Activated naive CD8-positive, alpha-beta T cell (primary cell): ENCODE measurements around the gene KIFAP3.
"Not testable (repeated sequence)": the region's sequence is repeated elsewhere in the genome, so short reads cannot be mapped to it uniquely, and the experiment has no call there.

Experiments
- H3K27ac Mint-ChIP-seq: one replicate; pipeline ENCODE4 v1.8.0; 2021; ENCODE audit warnings: mixed read lengths
- H3K27me3 Mint-ChIP-seq: one replicate; pipeline ENCODE4 v1.8.0; 2021; ENCODE audit warnings: mixed read lengths
- H3K36me3 Mint-ChIP-seq: one replicate; pipeline ENCODE4 v1.8.0; 2021; ENCODE audit warnings: mixed read lengths
- H3K4me1 Mint-ChIP-seq: one replicate; pipeline ENCODE4 v1.8.0; 2021; ENCODE audit warnings: low read depth, mixed read lengths
- H3K4me3 Mint-ChIP-seq: one replicate; pipeline ENCODE4 v1.8.0; 2021; ENCODE audit warnings: mild to moderate bottlenecking, mixed read lengths
- H3K9me3 Mint-ChIP-seq: one replicate; pipeline ENCODE4 v1.8.0; 2021; ENCODE audit warnings: low read depth, mixed read lengths

KIFAP3 gene

GRCh38 chr1:170075186-170075585, 691 bp upstream of the KIFAP3 start:
- Mint-ChIP-seq H3K27me3 (no peaks in the 10 kb centered on the region), H3K4me1 (peaks cover 50% of the 10 kb centered on the region), H3K27ac (peak overlapping the region; percentile 93), H3K4me3 (peak overlapping the region; percentile 98), H3K36me3 (peaks cover 12% of the 10 kb centered on the region), H3K9me3 (peaks cover 4% of the 10 kb centered on the region)

DNA sequence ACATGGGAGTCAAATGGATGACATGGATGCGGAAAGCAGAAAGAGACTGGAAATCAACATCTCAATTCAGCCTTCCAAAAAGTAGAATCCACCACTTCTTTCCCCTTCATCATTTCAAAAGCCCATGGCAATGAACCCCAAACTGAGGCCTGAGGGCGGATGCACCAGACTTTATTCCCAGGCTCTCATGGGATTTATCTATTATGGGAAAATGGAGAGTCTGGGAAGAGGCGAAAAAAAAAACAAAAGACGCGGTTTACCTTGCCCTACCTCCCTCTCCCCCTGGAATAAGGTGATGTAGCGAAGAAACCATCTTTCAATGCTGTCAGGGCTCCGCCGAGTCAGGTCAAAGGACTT, 624 bp downstream of the KIFAP3 start:
- H3K27ac Mint-ChIP-seq = peak overlapping the region; percentile 93
- H3K4me1 Mint-ChIP-seq = peaks cover 63% of the 10 kb centered on the region
- peaks cover 8% of the 10 kb centered on the region for H3K36me3 Mint-ChIP-seq
- H3K4me3 Mint-ChIP-seq = peak overlapping the region; percentile 98
- no peaks in the 10 kb centered on the region for H3K27me3 Mint-ChIP-seq
- H3K9me3 Mint-ChIP-seq = no peaks in the 10 kb centered on the region

DNA sequence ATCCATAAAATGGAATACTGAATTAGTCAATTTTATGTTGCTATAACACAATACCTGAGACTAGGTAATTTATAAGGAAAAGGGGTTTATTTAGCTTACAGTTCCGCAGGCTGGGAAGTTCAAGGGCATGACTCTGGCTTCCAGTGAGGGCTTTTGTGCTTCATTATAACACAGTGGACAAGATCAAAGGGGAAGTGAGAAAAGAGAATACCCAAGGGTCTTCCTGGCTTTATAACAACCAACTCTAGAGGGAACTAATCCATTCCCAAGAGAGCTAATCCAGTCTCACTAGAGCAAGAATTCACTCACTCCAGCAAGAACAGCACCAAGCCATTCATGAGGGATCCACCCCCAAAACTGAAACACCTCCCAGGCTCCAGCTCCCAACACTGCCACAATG, 3.1 kb downstream of the KIFAP3 start:
- no peaks in the 10 kb centered on the region for H3K9me3 Mint-ChIP-seq
- H3K4me3 Mint-ChIP-seq = no peak overlapping the region
- H3K27ac Mint-ChIP-seq = no peak overlapping the region
- peaks cover 8% of the 10 kb centered on the region for H3K36me3 Mint-ChIP-seq
- H3K27me3 Mint-ChIP-seq = no peaks in the 10 kb centered on the region
- H3K4me1 Mint-ChIP-seq = peaks cover 85% of the 10 kb centered on the region

DNA sequence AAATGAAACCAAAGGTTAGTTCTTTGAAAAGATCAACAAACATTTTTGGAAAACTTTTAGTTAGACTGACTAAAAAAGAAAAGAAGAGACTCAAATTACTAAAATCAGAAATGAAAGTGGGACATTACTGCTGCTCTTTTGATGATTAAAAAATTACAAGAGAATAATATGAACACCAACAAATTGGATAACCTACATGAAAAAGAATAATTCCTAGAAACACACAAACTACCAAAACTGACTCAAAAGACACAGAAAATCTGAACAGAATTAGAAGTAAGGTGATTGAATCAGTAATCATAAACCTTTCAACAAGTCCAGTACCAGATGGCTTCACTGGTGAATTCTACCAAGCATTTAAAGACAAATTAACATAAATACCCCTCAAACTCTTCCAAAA, 5.6 kb downstream of the KIFAP3 start:
- Mint-ChIP-seq H3K4me3 (peak overlapping the region; percentile 68), H3K27ac (peak overlapping the region; percentile 87), H3K9me3 (no peaks in the 10 kb centered on the region), H3K4me1 (peaks cover 68% of the 10 kb centered on the region), H3K27me3 (no peaks in the 10 kb centered on the region), H3K36me3 (peaks cover 8% of the 10 kb centered on the region)

GRCh38 chr1:170067253-170067819, 7.2 kb downstream of the KIFAP3 start:
- H3K4me1 Mint-ChIP-seq = peaks cover 60% of the 10 kb centered on the region
- peak overlapping the region; percentile 12 for H3K4me3 Mint-ChIP-seq

DNA sequence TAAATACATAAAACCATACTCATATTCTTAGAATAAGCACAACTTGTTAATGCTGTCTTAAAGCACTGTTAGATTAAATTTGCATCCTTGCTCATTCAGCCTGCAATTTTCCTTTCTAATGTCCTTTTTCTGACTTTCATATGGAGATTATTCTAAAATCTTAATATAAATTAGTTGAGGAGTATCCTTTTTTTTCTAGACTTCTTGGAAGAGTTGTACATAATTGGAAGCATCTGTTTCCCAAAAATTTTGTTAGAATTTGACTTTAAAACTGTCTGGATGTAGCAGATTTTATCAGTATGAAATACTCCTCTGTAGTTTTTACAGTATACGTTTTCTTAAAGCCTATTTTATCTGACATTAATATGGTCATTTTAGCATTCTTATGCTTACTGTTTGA, 9.7 kb downstream of the KIFAP3 start:
- no peak overlapping the region for H3K27ac Mint-ChIP-seq
- no peaks in the 10 kb centered on the region for H3K9me3 Mint-ChIP-seq

More at GRCh38 chr1:170067253-170067819, 7.2 kb downstream of the KIFAP3 start:
- H3K27ac Mint-ChIP-seq = no peak overlapping the region
- no peaks in the 10 kb centered on the region for H3K9me3 Mint-ChIP-seq
- H3K27me3 Mint-ChIP-seq = no peaks in the 10 kb centered on the region
- H3K36me3 Mint-ChIP-seq = peaks cover 10% of the 10 kb centered on the region

GRCh38 chr1:170063109-170063826, 11.2 kb downstream of the KIFAP3 start:
- Mint-ChIP-seq H3K9me3 (no peaks in the 10 kb centered on the region), H3K27ac (no peak overlapping the region), H3K27me3 (no peaks in the 10 kb centered on the region), H3K36me3 (peaks cover 13% of the 10 kb centered on the region), H3K4me1 (peaks cover 33% of the 10 kb centered on the region), H3K4me3 (no peak overlapping the region)

More for the DNA sequence above, 9.7 kb downstream of the KIFAP3 start:
- no peaks in the 10 kb centered on the region for H3K27me3 Mint-ChIP-seq
- H3K4me3 Mint-ChIP-seq = no peak overlapping the region
- peaks cover 42% of the 10 kb centered on the region for H3K4me1 Mint-ChIP-seq
- H3K36me3 Mint-ChIP-seq = peaks cover 13% of the 10 kb centered on the region

DNA sequence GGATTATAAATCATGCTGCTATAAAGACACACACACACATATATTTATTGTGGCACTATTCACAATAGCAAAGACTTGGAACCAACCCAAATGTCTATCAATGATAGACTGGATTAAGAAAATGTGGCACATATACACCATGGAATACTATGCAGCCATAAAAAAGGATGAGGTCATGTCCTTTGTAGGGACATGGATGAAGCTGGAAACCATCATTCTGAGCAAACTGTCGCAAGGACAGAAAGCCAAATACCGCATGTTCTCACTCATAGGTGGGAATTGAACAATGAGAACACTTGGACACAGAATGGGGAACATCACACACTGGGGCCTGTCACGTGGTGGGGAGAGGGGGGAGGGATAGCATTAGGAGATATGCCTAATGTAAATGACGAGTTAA, 12.8 kb downstream of the KIFAP3 start:
- not testable (repeated sequence) for H3K9me3 Mint-ChIP-seq, H3K27ac Mint-ChIP-seq, H3K27me3 Mint-ChIP-seq, H3K4me3 Mint-ChIP-seq
- peaks cover 13% of the 10 kb centered on the region for H3K36me3 Mint-ChIP-seq
- peaks cover 20% of the 10 kb centered on the region for H3K4me1 Mint-ChIP-seq

DNA sequence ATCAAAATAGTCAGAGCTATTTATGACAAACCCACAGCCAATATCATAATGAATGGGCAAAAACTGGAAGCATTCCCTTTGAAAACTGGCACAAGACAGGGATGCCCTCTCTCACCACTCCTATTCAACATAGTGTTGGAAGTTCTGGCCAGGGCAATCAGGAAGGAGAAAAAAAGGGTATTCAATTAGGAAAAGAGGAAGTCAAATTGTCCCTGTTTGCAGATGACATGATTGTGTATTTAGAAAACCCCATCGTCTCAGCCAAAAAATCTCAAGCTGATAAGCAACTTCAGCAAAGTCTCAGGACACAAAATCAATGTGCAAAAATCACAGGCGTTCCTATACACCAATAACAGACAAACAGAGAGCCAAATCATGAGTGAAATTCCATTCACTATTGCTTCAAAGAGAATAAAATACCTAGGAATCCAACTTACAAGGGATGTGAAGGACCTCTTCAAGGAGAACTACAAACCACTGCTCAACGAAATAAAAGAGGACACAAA, 14.4 kb downstream of the KIFAP3 start:
- H3K27ac Mint-ChIP-seq, H3K27me3 Mint-ChIP-seq, H3K4me3 Mint-ChIP-seq, H3K9me3 Mint-ChIP-seq: not testable (repeated sequence)
- Mint-ChIP-seq H3K4me1 (peaks cover 16% of the 10 kb centered on the region), H3K36me3 (peaks cover 13% of the 10 kb centered on the region)

GRCh38 chr1:170049176-170049800, 25.2 kb downstream of the KIFAP3 start:
- H3K9me3 Mint-ChIP-seq = peaks cover 3% of the 10 kb centered on the region
- H3K27me3 Mint-ChIP-seq = no peaks in the 10 kb centered on the region
- no peak overlapping the region for H3K4me3 Mint-ChIP-seq
- H3K4me1 Mint-ChIP-seq = peaks cover 7% of the 10 kb centered on the region
- H3K27ac Mint-ChIP-seq = no peak overlapping the region
- peaks cover 64% of the 10 kb centered on the region for H3K36me3 Mint-ChIP-seq

DNA sequence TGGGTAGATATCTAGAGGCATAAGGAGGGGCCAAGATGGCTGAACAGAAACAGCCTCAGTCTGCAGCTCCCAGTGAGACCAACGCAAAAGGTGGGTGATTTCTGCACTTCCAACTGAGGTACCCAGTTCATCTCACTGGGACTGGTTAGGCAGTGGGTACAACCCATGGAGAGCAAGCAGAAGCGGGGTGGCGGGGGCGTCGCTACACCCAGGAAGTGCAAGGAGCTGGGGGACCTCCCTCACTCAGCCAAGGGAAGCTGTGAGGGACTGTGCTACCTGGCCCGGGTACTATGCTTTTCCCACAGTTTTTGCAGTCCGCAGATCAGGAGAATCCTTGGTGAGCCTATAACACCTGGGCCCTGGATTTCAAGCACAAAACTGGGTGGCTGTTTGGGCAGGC, 26.0 kb downstream of the KIFAP3 start:
- Mint-ChIP-seq H3K27me3 (no peaks in the 10 kb centered on the region), H3K9me3 (peaks cover 3% of the 10 kb centered on the region), H3K36me3 (peaks cover 57% of the 10 kb centered on the region), H3K4me1 (peaks cover 7% of the 10 kb centered on the region), H3K27ac (no peak overlapping the region), H3K4me3 (no peak overlapping the region)

DNA sequence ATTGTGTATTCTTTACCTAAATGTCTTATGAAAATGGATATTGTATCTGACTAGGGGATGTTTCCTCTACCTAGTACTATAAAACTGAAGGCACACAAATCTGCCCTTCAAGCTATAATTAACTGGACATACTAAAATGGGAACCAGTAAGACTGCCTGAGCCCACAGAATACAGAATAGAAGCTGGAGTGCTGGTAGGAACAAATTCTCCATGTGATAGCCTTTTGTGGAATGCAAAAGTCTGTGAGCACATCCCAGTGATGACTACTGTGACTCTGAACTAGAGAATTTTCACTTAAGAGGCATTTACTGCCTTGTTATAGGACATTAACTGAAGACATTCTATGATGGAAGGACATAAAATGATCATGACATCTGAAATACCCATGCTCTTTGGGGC, 30.3 kb downstream of the KIFAP3 start:
- H3K27me3 Mint-ChIP-seq = no peaks in the 10 kb centered on the region
- no peak overlapping the region for H3K27ac Mint-ChIP-seq
- H3K36me3 Mint-ChIP-seq = peaks cover 24% of the 10 kb centered on the region
- H3K4me1 Mint-ChIP-seq = no peaks in the 10 kb centered on the region
- H3K4me3 Mint-ChIP-seq = no peak overlapping the region
- no peaks in the 10 kb centered on the region for H3K9me3 Mint-ChIP-seq

DNA sequence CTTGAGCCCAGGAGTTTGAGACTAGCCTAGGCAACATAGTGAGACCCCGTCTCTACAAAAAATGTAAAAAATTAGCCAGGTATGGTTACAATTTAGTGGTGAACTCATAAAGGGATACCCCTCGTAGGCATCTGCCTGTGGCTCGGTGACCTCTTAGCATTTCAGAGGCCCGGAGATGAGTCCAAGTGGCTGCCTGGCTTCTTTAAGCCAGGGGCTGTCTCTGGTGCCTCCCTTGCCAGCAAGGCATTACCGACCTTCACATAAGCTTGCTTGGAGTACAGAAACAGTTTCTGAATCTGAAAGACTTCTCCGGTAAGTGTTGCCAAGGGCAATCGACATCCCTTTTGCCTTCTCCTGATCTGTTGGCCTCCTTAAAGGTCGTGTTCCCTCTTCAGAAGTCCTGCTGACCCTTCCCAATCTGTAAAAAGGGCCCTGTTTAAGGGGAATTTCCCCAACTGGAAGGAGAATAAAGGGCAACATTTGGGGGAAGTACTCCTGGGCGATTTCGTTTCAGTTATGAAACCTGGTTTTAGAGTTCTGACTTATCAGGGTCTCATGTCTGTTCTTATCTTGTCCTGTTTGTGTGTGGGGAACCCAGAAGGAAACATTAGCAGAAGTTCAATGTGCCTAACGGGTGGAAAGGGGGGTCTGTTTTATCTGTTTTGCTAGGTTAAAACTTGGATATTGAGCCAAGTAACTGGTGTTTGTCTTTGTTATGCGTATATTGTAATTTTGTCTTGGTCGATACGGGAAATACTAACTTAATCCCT, 32.9 kb downstream of the KIFAP3 start:
- H3K27me3 Mint-ChIP-seq = no peaks in the 10 kb centered on the region
- H3K27ac Mint-ChIP-seq = no peak overlapping the region
- H3K9me3 Mint-ChIP-seq = no peaks in the 10 kb centered on the region
- H3K4me1 Mint-ChIP-seq = no peaks in the 10 kb centered on the region
- peaks cover 19% of the 10 kb centered on the region for H3K36me3 Mint-ChIP-seq
- H3K4me3 Mint-ChIP-seq = no peak overlapping the region

DNA sequence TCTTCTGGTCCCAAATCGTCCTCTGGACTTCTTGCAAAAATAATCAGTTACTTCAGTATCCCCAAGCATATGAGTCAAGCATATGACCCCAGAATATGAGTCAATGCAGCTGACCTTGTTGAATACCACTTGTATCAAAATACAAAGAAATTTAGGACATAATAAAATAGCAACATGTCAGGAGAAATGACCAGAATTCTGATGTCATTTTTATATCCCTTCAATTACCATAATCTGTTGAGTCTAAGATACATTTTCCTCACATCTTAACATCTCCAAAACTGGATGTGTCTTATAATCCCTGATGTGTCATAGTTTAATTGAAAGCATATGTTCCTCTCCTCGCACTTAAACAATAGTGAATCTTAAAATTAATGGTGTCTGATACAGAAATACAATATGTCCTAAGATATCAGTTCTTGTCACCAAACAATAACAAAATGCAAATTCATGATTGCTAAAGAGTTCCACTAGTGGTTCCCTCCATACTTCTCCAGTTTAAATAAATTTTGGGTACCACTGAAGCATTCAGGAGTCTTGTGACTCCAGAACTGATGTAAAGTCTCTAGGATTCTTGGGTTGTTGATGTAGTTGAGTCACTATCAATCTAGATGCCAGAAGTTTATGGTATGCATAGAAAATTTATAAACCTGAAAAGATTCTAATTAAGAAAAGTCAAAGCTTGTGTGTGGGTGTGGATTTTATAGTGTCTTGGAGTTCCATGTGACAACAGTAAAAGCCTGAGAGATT, 41.8 kb downstream of the KIFAP3 start:
- Mint-ChIP-seq H3K4me1 (no peaks in the 10 kb centered on the region), H3K27ac (no peak overlapping the region), H3K27me3 (no peaks in the 10 kb centered on the region), H3K36me3 (peaks cover 26% of the 10 kb centered on the region), H3K9me3 (no peaks in the 10 kb centered on the region), H3K4me3 (no peak overlapping the region)
